Measurements from ENCODE around the gene SMAGP.
A peak's percentile ranks its signal among the peaks of the same experiment; 100 is the strongest.

The SMAGP gene

DNA sequence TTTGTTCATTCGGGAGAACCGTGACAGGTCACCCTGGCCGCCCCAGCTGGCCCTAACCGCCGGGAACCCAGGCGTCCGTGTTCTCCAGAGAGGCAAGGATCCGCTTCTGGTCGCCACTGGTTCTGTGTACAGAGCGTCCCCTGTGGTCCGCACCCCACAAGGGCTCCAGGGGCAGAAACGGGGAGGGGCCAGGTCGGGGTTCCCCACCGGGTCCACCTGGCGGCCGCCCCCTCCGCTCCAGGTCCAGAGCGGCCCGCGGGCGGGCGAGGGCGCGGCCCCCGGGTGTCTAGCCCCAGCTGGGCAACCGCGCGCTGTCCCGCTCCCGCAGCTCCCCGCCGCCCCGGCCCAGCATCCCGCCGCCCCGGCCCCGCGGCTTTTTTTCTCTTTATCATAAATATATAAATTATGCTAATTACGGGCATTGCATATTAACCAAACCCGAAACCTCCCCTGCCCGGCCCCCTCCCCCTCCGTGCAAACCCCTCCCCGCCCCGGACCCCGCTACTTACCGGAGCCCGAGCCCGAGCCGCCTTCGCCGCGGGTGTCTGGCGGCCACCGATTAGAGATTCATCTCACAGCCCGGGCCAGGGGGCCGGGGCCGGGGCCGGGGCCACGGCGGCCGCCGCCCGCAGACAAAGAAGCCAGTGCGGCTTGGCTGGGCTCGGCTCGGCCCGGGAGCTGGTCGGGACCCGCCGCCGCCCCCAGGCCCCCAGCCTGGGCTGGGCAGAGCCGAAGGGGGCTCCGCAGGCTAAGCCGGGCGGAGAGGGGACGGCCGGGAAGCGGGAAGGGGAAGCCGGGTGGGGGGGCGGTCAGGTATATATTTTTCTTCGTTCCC, 52.9 kb downstream of the SMAGP start:
- peaks cover 19% of the 10 kb centered on the region for H3K4me1 Mint-ChIP-seq
- peak overlapping the region in 2 of 3 experiments; percentile 92 to 93 for H3K27ac Mint-ChIP-seq
- H3K36me3 Mint-ChIP-seq (ENCODE audit: low read depth): no peaks in the 10 kb centered on the region
- TF ChIP-seq CTCF (IDR thresholded peaks at IDR 0.05; ENCODE audit: unreplicated experiment in 3 of 3): no peak
- no peaks in the 10 kb centered on the region for H3K9me3 Mint-ChIP-seq
- peak overlapping the region; percentile 80 to 90 (median 86) for H3K4me3 Mint-ChIP-seq
- H3K27me3 Mint-ChIP-seq (ENCODE audit: low read depth): no peaks in the 10 kb centered on the region

- Mint-ChIP-seq H3K36me3 (ENCODE audit: low read depth) (no peaks in the 10 kb centered on the region), H3K9me3 (no peaks in the 10 kb centered on the region), H3K4me1 (peaks cover 19% of the 10 kb centered on the region), H3K4me3 (peak overlapping the region; percentile 77 to 86 (median 80)), H3K27me3 (ENCODE audit: low read depth) (no peaks in the 10 kb centered on the region), H3K27ac (peak overlapping the region; percentile 57 to 74 (median 70))
- no peak for TF ChIP-seq CTCF (IDR thresholded peaks at IDR 0.05; ENCODE audit: unreplicated experiment in 3 of 3)
Measured at GRCh38 chr12:51216642-51217041, 53.6 kb downstream of the SMAGP start.

DNA sequence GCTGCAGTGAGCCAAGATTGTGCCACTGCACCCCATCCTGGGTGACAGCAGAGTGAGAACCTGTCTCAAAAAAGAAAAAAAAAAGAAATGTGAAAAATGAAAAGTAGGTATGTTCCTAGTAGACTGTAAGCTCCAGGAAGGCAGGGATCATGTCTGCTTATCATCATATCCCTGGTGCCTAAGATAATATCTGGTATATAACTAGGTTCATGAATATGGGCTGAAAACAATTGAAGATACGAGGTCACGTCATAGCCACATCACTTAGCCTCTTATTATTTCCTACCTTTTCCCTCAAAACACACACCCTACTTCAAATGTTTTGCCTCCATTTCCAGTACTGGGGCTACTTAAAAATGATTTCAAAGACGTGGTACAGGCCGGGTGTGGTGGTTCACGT, 55.3 kb downstream of the SMAGP start:
- H3K9me3 Mint-ChIP-seq: no peaks in the 10 kb centered on the region
- TF ChIP-seq CTCF (IDR thresholded peaks at IDR 0.05; ENCODE audit: unreplicated experiment in 3 of 3): no peak
- H3K36me3 Mint-ChIP-seq (ENCODE audit: low read depth): no peaks in the 10 kb centered on the region
- H3K4me3 Mint-ChIP-seq: peak overlapping the region in 2 of 3 experiments; percentile 19 to 26
- peaks cover 19% of the 10 kb centered on the region for H3K4me1 Mint-ChIP-seq
- H3K27me3 Mint-ChIP-seq (ENCODE audit: low read depth): no peaks in the 10 kb centered on the region
- H3K27ac Mint-ChIP-seq: no peak overlapping the region

GRCh38 chr12:51210690-51211395, 59.4 kb downstream of the SMAGP start:
- TF ChIP-seq CTCF (IDR thresholded peaks at IDR 0.05; ENCODE audit: unreplicated experiment in 3 of 3): no peak
- H3K27me3 Mint-ChIP-seq (ENCODE audit: low read depth): no peaks in the 10 kb centered on the region

DNA sequence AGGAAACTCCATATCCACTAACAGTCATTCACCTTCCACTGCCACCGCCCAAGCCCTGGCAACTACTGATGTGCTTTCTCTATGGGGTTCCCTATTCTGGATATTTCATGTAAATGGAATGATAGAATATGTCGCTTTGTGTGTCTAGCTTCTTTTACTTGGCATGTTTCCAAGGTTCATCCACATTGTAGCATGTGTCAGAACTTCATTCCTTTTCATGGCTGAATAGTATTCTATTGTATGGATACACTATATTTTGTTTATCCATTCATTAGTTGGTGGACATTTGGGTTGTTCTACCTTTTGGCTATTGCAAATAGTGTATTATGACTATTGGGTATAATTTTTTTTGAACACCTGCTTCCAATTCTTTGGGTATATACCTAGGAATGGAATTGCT, 61.0 kb downstream of the SMAGP start:
- Mint-ChIP-seq H3K36me3 (ENCODE audit: low read depth) (no peaks in the 10 kb centered on the region), H3K4me3 (no peak overlapping the region), H3K27me3 (ENCODE audit: low read depth) (no peaks in the 10 kb centered on the region), H3K9me3 (no peaks in the 10 kb centered on the region), H3K27ac (no peak overlapping the region), H3K4me1 (no peaks in the 10 kb centered on the region)
- TF ChIP-seq CTCF (IDR thresholded peaks at IDR 0.05; ENCODE audit: unreplicated experiment in 3 of 3): no peak

More at GRCh38 chr12:51210690-51211395, 59.4 kb downstream of the SMAGP start:
- Mint-ChIP-seq H3K27ac (no peak overlapping the region), H3K4me1 (no peaks in the 10 kb centered on the region), H3K36me3 (ENCODE audit: low read depth) (no peaks in the 10 kb centered on the region), H3K9me3 (no peaks in the 10 kb centered on the region), H3K4me3 (no peak overlapping the region)
